GM21528 (cell line): ENCODE data around the gene ERVW-1.
"Not testable (repeated sequence)": the region's sequence is repeated elsewhere in the genome, so short reads cannot be mapped to it uniquely, and the experiment has no call there.

Source experiments
- ATAC-seq: cut with Tn5 transposase; IDR thresholded peaks from one replicate; pipeline ENCODE4 v1.9.1; 2021; ENCODE audit warnings: mild to moderate bottlenecking, moderate library complexity; ENCODE audit not compliant: unreplicated experiment, low FRiP score

ERVW-1 gene

DNA sequence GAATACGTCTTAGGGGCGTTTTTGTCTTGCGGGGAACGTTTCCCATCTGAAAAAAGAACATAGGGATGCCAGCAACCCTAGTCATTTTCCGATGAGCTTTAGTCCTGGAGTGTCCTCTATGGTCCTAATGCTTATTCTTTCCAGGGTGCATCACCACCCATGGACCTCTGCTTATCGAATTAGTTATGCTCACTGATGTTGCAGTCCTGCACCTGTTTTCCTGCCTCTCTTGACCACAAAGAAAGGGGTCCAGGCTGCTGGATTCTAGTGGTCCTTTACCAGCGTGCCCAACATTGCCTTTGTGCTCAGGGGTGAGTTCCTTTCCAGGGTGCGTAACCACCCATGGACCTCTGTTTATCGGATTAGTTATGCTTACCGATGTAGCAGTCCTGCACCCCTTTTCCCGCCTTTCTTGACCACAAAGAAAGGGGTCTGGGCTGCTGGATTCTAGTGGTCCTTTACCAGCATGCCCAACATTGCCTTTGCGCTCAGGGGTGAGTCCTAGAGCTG, 2.4 kb downstream of the ERVW-1 start:
- not testable (repeated sequence) for ATAC-seq

DNA sequence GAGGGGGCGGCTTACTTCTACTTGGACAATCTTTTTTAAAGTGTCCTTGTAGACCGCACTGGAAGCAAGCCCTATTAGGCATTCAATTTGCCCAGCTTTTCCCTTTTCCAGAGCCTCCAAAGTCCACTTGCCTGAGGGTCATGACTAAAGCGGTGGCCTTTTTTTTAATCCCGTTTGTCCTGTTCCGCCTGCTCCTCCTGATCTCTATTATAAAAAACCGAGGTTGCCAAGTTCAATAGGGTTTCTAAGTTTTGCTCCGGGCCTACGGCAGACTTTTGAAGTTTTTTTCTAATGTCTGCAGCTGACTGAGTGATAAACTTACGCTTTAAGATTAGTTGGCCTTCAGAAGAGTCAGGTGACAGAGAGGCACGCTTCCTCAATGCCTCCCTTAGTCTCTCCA, 3.8 kb downstream of the ERVW-1 start:
- not testable (repeated sequence) for ATAC-seq

DNA sequence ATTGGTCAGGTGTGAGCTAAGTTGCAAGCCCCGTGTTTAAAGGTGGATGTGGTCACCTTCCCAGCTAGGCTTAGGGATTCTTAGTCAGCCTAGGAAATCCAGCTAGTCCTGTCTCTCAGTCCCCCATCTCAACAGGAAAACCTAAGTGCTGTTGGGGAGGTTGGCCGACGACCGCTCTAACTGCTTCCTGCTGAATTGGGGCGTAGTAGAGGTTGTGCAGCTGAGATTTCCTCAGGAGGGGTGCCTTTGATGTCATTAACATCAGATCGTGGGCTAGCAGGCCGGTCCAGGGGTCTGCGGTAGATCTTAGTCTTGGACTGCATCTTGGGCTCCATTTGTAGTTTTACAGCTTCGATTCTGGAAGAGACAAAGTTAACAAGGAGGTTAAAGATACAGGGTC, 9.2 kb downstream of the ERVW-1 start:
- not testable (repeated sequence) for ATAC-seq

DNA sequence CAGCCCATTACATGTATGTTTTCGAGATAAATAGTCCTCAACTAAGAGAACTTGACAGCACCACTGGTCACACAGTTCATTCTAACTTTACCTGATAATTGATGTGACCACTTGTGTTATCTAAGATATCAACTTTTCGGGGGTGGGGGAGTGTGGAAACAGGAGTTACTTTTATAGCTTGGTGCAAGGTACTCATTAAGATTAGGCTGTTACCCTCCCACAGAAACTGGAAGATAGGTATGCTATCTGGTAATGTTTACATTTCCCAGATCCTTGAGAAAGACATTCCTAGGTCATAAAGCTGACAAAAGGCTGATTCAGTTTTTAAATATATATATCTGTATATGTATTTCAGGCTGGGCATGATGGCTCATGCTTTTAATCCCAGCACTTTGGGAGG, 11.1 kb downstream of the ERVW-1 start:
- no peak for ATAC-seq

- ATAC-seq = no peak
Measured at GRCh38 chr7:92464515-92464914, 13.2 kb downstream of the ERVW-1 start.

DNA sequence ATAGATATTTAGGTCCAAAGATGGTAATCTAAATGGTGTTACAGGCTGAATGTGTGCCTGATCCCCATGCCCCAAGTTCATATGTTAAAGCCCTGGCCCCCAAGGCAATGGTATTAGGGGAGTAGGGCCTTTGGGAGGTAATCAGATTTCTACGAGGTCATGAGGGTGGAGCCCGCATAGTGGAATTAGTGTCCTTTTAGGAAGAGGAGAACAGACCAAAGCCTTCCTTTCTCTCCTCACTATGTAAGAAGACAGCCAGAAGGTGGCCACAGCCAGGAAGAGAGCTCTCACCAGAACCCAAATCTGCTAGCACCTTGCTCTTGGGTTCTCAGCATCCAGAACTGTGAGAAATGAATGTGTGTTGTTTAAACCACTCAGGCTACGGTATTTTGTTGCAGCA, 15.2 kb downstream of the ERVW-1 start:
- no peak for ATAC-seq

- ATAC-seq = no peak
Measured at GRCh38 chr7:92461027-92462003, 16.4 kb downstream of the ERVW-1 start.

- ATAC-seq = no peak
Measured at GRCh38 chr7:92460510-92460909, 17.2 kb downstream of the ERVW-1 start.

DNA sequence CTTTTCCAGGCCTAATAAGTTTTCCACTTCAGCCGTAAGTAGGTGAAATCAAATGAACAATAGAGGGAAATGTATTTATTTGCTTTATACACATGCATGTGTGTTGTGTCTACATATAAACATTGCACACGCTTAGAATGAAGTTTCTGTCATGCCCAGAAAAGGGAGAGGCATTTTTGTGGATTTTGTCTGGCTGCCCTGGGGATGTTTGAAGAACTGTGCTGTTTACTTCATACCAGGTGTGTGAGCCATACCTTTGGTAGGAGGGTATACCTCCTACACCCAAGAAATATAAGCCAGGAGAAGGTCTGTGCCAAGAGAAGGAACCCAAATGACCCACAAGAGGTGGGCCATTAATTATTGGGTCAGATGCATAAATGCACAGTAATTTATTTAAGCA, 17.6 kb downstream of the ERVW-1 start:
- no peak for ATAC-seq

GRCh38 chr7:92456236-92456635, 21.5 kb downstream of the ERVW-1 start:
- no peak for ATAC-seq

DNA sequence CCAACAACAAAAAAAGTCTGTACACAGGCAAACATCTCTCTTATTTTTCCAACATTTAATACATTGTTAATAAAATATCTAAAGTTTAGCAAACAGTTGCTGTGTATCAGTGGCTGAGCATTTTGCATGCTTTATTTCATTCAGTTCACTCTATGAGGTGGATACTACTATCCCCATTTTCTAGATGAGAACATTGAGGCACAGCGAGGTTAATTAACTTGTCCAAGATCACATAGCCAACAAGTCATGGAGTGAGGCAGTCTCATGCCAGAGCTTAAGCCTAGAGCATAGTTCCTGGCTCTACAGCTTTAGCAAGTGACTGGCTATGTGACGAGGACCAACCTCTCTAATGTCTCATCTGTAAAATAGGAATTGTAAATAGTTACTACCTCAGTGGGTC, 26.1 kb downstream of the ERVW-1 start:
- no peak for ATAC-seq

- ATAC-seq = peak; percentile 50
Measured at GRCh38 chr7:92448205-92448747, 29.5 kb downstream of the ERVW-1 start.

DNA sequence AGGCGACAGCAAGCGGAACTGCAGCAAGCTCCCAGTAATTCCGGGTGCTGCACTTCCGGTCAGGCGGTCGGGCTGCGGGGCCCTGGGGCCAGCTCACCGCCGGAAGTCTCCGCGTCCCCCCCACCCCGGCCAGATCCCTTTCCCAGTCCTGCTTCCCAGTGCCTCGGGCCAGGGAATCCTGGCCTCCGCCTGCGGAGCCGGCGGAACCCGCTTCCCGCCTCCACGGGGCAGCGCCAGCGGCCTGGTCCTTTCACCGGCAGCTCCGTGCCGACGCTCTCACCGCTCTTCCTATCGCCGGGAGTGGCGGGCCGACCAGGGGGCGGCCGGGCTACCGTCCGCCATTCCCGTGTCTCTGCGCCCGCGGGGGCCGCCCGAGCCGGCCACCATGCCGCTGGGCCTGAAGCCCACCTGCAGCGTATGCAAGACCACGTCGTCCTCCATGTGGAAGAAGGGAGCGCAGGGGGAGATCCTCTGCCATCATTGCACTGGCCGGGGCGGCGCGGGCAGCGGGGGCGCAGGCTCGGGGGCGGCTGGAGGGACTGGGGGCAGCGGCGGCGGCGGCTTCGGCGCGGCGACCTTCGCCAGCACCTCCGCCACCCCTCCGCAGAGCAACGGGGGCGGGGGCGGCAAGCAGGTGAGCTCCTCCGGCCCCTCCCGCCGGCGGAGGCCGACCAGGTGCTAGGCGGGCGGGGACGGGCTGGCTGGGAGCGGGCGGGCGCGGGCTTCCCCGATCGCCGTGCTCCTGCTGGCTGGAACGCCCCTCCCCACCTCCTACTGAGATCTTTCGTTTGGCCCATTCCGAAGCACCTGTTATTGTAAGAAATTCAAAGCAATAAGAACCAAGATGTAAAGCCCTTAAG, 30.2 kb downstream of the ERVW-1 start, which contains the start of gene GATAD1:
Gene GATAD1, plus strand, starts transcription at position 138 of the 860 bp plus-strand sequence. Its CDS starts 248 bp downstream, at position 386.
- ATAC-seq = peak; percentile 85

DNA sequence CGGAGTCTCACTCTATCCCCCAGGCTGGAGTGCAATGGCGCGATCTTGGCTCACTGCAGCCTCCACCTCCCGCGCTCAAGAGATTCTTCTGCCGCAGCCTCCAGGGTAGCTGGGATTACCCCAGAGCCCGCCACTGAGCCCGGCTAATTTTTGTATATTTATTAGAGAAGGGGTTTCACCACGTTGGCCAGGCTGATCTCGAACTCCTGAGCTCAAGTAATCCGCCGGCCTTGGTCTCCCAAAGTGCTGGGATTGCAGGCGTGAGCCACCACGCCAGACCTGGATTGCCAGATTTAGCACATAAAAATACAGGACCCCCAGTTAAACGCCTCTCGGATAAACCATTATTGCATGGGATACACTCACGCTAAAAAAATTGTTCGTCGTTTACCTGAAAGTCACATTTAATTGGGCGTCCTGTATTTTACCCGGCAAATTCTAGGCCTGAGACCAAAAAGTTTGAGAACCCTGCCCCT, 30.8 kb downstream of the ERVW-1 start:
- no peak for ATAC-seq

GRCh38 chr7:92442720-92443119, 35.0 kb downstream of the ERVW-1 start:
- not testable (repeated sequence) for ATAC-seq

DNA sequence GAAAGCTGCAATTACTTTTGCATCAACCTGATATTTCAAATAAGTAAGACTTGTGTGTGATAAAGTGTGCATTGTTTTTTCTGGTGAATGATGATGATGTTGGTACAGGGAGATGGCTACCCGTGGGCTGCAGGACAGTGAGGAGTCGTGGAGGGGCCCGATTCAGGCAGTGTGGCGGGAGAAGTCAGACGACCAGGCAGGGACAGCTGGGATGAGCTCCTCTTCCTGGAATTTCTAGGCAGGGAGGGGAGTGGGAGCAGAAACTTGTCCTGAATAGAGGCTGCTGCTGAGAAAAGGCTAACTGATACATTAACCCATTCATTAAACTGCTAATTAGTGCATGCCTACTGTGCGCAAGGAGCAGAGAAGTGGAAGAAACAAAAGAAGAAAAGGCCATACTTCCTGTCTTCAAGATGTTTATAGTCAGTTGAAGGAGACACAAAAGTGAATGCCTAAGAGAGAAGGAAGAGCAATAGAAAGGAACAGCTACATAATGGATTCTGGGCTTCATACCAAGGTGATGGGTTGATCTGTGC, 39.7 kb downstream of the ERVW-1 start:
- no peak for ATAC-seq

DNA sequence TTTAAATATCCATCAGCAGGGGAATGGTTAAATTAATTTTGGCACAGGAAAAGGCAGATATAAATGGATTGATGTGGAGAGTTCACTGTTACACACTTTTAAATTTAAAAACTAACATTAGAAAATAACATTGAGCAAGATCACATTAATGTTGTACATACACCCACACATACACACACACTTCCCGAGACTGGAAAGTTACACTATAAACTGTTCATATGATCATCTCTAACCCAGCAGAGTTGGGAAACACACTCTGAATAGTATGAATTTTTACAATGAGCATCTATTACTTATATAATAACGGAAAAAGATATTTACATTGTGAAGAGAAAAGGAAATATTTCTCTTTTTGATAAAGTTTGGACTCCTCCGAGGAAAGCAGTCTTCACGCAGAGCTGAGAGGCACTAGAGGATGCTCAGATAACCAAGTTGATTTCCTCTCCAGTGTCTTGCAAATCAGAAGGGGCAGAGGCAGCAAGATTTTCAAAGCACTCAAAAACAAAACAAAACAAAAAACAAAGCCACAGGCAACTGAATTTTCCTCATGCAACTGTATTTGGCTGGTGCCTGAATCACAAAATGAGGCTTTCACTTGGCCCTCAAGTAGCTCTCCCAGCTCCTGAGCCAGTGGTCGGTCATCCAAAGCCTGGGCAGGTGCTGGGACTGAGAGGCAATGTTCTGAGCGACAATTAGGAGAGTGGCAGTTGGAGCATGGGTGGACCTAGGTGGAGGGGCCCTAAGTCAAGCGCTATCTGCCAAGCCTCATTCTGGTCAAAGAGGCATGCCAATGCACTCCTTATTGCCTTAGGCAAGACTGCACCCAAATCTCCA, 40.9 kb downstream of the ERVW-1 start:
- ATAC-seq = no peak

GRCh38 chr7:92435542-92435941, 42.2 kb downstream of the ERVW-1 start:
- no peak for ATAC-seq

DNA sequence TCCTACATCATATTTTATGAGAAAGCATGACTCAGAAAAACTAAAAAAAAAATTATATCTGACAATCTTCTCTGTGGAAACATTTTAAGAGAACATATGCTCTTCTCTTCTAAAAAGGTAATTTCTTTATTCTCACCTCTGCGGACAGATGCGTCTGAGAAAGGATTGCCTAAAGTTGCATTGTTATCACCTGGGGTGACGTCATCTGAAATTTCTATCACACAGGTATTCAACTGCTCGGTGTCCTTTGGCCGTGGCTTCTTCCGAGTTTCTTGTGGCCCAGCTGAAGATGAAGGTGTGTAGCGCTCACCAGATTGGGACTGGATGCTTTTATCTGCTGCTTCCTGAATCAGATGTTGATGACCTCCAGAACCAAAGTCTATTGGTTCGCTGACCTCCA, 44.7 kb downstream of the ERVW-1 start:
- ATAC-seq = no peak
